GM19324 (cell line): ENCODE data around the gene ARID5B.
A peak's percentile ranks its signal among the peaks of the same experiment; 100 is the strongest.

Experiments
- ATAC-seq: cut with Tn5 transposase; IDR thresholded peaks from one replicate; pipeline ENCODE4 v1.9.1; 2021; ENCODE audit warnings: mild to moderate bottlenecking, moderate library complexity; ENCODE audit not compliant: unreplicated experiment, low FRiP score

The ARID5B gene

GRCh38 chr10:62045765-62046521, 144.4 kb downstream of the ARID5B start:
- ATAC-seq: peak; percentile 1

- ATAC-seq: peak; percentile 43
Measured at GRCh38 chr10:62046522-62047227, 145.2 kb downstream of the ARID5B start.

GRCh38 chr10:62047228-62047892, 145.9 kb downstream of the ARID5B start:
- ATAC-seq: no peak

DNA sequence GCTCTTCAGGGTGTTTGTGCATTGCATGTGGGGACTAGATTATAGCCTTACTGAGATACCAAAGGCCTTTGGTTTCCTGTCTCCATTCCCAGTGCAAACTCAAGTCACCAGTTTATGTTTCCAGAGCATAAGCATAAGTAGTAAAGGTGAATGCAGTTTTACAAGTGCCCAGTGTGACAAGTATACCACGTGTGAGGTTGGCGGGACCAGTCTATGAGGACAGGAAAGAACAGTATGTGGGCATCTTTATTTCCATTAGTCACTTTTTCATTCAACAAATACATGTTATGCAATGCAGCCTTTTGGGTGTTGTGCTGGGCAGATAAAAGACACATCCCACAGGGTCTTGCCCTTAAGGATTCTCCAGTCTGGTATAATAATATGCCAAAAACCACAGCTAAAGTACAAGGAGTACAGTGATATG, 146.5 kb downstream of the ARID5B start:
- ATAC-seq: no peak

DNA sequence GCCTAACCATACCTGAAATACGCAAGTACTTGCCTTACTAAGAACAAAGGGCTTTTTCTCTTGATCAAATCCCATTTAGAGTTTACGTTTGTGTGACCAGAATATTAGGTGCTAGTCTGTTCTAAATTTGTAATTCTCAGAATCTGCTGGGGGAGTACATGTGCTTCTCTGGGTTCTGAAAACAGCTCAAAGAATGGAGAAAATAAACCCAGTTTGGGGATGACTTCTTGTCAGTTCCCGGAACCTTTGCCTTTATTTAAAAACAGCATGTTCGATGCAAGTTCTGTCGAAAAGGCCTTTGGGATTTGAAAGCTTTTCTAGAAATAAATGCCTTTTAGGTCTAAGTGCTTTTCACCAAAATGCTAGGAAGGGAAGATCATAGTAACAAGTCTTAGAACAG, 147.0 kb downstream of the ARID5B start:
- no peak for ATAC-seq

- ATAC-seq: no peak
Measured at GRCh38 chr10:62048919-62049623, 147.6 kb downstream of the ARID5B start.

- no peak for ATAC-seq
Measured at GRCh38 chr10:62049624-62050345, 148.3 kb downstream of the ARID5B start.

- ATAC-seq: no peak
Measured at GRCh38 chr10:62050346-62050892, 148.9 kb downstream of the ARID5B start.

- ATAC-seq: no peak
Measured at GRCh38 chr10:62050893-62051433, 149.5 kb downstream of the ARID5B start.

DNA sequence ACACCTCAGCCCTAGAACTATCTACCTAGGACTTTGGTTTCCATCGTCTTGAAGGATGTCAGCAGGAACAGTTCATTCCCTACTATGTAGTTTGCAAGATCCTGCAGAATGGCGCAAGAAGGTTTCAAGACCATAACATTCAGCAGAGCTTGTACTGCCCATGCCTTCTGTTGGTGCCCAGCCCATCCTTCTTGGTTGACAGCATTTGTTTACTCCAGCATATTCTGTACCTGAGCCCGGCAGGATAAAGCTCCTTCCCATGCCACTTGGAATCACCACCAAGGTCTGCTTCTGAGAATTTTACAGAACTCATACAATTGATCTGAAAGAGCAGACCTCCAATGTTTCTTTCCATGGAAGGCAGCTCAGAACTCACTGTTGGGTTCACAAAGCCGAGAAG, 150.8 kb downstream of the ARID5B start:
- no peak for ATAC-seq

DNA sequence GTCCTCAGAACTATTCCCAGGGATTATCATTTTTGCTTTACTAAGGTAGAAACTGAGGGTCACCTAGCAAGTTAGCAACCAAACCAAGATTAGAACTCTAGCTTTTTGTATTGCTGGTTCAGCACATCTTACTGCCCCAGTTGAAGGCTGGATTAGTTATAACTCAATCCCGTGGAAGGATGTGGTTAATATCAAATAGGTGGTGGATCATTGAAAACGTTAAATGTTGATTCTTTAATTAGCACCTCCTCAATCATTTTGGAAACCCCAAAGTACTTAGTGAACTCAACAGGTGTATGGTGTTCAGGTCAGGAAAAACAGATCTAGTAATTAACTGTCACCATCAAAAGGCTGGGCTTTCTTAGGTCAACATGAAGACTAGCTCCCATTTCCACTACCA, 152.4 kb downstream of the ARID5B start:
- ATAC-seq: no peak

DNA sequence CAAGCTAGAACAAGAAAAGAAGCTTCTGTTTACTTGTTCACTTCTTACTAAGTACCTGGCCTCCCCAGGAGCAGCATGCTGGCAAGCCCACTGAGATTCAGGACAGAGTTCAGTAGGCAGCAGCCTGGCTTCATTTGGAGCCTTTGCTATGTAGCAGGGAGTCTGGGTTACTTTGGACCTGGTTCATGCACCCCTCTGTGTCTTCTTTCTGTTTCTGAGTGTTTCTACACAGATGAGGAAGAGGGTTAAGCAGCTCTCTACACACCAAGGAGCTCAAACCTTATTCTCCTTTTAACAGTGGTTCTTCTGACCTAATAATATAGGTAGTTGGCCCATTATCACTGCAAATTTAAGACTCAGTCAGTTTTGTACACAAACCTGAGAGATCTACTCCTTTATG, 152.9 kb downstream of the ARID5B start:
- ATAC-seq: no peak

- ATAC-seq: no peak
Measured at GRCh38 chr10:62054830-62055229, 153.3 kb downstream of the ARID5B start.

- ATAC-seq: no peak
Measured at GRCh38 chr10:62056219-62056618, 154.7 kb downstream of the ARID5B start.

DNA sequence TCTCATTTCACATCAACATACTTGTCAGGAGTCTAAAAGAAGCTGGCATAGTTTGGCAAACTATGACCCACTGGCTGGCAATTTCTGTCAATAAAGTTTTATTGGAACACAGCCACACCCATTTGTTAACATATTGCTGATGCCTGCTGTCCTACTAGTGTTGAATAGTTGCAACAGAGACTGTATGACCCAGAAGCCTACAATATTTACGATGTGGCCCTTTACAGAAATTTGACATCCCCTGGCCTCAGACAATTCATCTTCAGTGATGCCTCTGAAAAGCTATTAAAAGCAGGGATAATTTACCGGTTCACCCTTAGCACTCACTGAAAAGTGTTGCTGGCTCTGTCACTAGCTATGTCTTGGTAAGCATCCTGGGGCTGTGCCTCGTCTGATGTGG, 155.2 kb downstream of the ARID5B start:
- no peak for ATAC-seq

DNA sequence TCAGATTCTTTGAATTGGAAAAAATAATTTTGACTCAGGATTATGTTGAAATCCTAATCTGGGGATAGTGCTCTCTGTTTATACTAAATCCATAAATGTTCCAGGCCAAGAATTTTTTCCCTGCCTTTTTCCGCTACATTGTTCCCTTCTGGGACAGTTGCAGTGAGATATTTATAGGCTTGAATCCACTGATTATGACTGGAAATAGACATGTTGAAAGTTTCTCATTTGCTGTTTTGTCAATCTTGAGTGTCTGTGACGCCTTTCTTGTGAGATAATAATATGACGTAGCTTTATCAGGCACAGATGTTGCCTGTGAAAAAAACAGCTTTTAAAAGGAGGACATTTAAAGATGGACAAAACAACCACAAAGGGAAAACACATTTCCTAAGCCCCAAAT, 155.9 kb downstream of the ARID5B start:
- ATAC-seq: no peak

DNA sequence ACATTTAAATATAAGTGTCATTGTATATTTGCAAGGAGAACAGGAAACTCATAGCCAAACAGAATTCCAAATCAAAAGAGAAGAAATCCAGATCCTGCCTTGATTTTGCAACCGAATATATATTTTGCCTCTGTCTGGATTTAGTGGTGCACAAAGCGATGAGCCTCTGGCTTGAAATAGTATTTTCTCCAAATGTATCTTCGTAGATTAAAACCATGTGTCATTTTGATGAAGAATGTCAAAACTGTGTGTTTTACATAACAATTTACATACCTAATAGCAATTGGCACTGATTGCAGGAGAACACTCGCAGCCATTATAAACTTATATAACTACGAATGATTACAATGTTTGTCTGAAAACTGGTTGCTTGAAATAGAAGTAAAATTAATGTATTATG, 156.4 kb downstream of the ARID5B start:
- no peak for ATAC-seq

DNA sequence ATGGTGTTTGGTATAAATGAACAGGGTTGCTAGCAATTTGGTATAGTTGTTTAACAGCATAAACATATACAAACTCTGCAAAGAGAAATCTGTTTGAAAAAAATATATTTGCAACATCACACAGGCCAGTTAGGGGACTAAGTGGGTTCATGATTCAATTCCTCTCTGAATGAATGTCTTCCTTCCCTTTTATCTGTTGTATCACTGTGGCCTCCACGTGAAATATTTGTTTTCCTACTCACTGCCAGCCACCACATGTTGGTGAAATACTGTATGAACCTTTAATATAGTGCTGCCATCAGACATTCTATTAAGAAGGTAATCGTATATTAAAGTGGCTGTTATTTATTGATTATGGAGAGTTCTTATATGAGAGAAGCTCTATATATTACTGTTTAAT, 157.0 kb downstream of the ARID5B start:
- ATAC-seq: no peak

DNA sequence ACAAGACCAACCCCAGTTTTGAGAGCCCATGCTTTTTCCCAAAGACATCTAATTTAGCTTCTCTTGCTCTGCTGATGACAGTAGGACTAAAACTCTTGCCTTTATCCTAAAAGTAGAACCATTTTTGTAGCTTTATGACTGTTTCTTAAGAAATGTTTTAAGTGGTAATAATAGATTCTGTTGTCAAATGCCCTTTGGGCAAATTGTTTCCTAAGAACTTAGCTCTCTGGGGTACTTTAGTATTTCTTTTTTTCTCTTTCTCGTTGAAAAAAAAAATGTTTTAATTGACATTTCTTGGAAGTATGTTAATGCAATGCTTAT, 157.4 kb downstream of the ARID5B start:
- ATAC-seq: no peak
